HepG2 (cell line): ENCODE measurements around the gene EFNA4. TPM values are rescaled to one million over a fixed set of nuclear protein-coding genes. Genes with fewer than 3 reads are reported as not detected.
A peak's percentile ranks its signal among the peaks of the same experiment; 100 is the strongest.

Experiments
- CEBPB ChIP-seq: IDR thresholded peaks from 2 replicates; pipeline ENCODE4 v1.6.1; 2011; ENCODE audit warnings: low read depth, low read length, improper control_type of control experiment, borderline replicate concordance
- CENPX ChIP-seq: sonication (generic); formaldehyde crosslinking; IDR thresholded peaks from 2 replicates; pipeline ENCODE4 v1.9.0; 2021; ENCODE audit warnings: mild to moderate bottlenecking, missing genetic modification reagents, moderate library complexity
- KAT2B ChIP-seq: fragments of 150-350 bp; IDR thresholded peaks from 2 replicates; pipeline ENCODE4 v1.6.1; 2014; ENCODE audit warnings: low read depth, low read length, borderline replicate concordance
- KLF11 ChIP-seq: IDR thresholded peaks from 2 replicates; pipeline ENCODE4 v1.6.1; 2016; ENCODE audit warnings: missing compliant biosample characterization
- MBD4 ChIP-seq: IDR thresholded peaks from 2 replicates; pipeline ENCODE4 v1.6.1; 2012; ENCODE audit warnings: low read length, inconsistent platforms, borderline replicate concordance
- MIER3 ChIP-seq: IDR thresholded peaks from 2 replicates; pipeline ENCODE4 v1.6.1; 2016; ENCODE audit warnings: missing compliant biosample characterization, borderline replicate concordance
- NFKBIZ ChIP-seq: IDR thresholded peaks from 2 replicates; pipeline ENCODE4 v1.6.1; 2018; ENCODE audit warnings: missing genetic modification reagents, missing compliant biosample characterization
- RAD21 ChIP-seq: fragments of 450-650 bp; formaldehyde crosslinking; IDR thresholded peaks from 2 replicates; pipeline ENCODE4 v1.5.0; 2020; ENCODE audit warnings: mild to moderate bottlenecking
- RBAK ChIP-seq: sonication (generic); formaldehyde crosslinking; IDR thresholded peaks from 2 replicates; pipeline ENCODE4 v1.5.1; 2020; ENCODE audit warnings: mild to moderate bottlenecking, missing genetic modification reagents
- RBM39 ChIP-seq: fragments of 200-400 bp; formaldehyde crosslinking; IDR thresholded peaks from one replicate; pipeline ENCODE4 v1.6.1; 2018; ENCODE audit warnings: antibody characterized with exemption, mild to moderate bottlenecking, low read depth, low read length; ENCODE audit not compliant: poor library complexity, severe bottlenecking
- RFX1 ChIP-seq: fragments of 450-650 bp; IDR thresholded peaks from 2 replicates; pipeline ENCODE4 v1.6.1; 2017
- SMAD3 ChIP-seq: sonication (generic); formaldehyde crosslinking; IDR thresholded peaks from 2 replicates; pipeline ENCODE4 v1.4.0; 2020; ENCODE audit warnings: missing genetic modification reagents
- ZBTB2 ChIP-seq: sonication (generic); formaldehyde crosslinking; IDR thresholded peaks from 2 replicates; pipeline ENCODE4 v1.8.0; 2022; ENCODE audit warnings: low read depth, missing genetic modification reagents
- ZNF142 ChIP-seq: sonication (generic); formaldehyde crosslinking; IDR thresholded peaks from 2 replicates; pipeline ENCODE4 v1.4.0; 2020; ENCODE audit warnings: missing genetic modification reagents
- ZNF274 ChIP-seq: sonication (generic); formaldehyde crosslinking; IDR thresholded peaks from 2 replicates; pipeline ENCODE4 v1.5.1; 2020; ENCODE audit warnings: mild to moderate bottlenecking, missing genetic modification reagents
- ZNF678 ChIP-seq: sonication (generic); formaldehyde crosslinking; IDR thresholded peaks from 2 replicates; pipeline ENCODE4 v1.4.0; 2020; ENCODE audit warnings: mild to moderate bottlenecking, missing genetic modification reagents
- ZNF766 ChIP-seq: sonication (generic); formaldehyde crosslinking; IDR thresholded peaks from 2 replicates; pipeline ENCODE4 v1.5.0; 2020; ENCODE audit warnings: missing genetic modification reagents, borderline replicate concordance
- polyA plus RNA-seq, 8 experiments: library from polyadenylated mRNA; depleted of rRNA in 3 of 8; stranded (reverse) in 7 of 8; unstranded in 1 of 8; fragments of >200 nt; fragmentation: Illumina TruSeq in 4 of 8; extraction: Trizol in 4 of 8; gene quantifications; 2 replicates each; pipeline versions ENCODE4 v1.2.1 to v1.2.3, GENCODE V29; 2011 to 2016; ENCODE audit warnings: low read depth in 4 of 8, missing spikeins in 1 of 8, mixed read lengths in 1 of 8; ENCODE audit not compliant: insufficient read depth in 1 of 8
- total RNA-seq, 5 experiments: library from RNA; depleted of rRNA; stranded (reverse); fragments of >200 nt; fragmentation: Illumina TruSeq; extraction: Trizol; gene quantifications; 2 replicates each; pipeline ENCODE4 v1.2.3, GENCODE V29; 2016; ENCODE audit warnings: low read depth in 1 of 5
- TF ChIP-seq, protein P1 (sequence below): sonication (generic); formaldehyde crosslinking; IDR thresholded peaks from 2 replicates; pipeline ENCODE4 v1.4.0; 2020; ENCODE audit warnings: mild to moderate bottlenecking, missing genetic modification reagents, borderline replicate concordance

Gene EFNA4
- total and polyA plus RNA-seq, 2 of the 13 experiments (the other 11 are each of a cell fraction or from before 2014, with no cell fraction given): 12.0 to 17.2 TPM

DNA sequence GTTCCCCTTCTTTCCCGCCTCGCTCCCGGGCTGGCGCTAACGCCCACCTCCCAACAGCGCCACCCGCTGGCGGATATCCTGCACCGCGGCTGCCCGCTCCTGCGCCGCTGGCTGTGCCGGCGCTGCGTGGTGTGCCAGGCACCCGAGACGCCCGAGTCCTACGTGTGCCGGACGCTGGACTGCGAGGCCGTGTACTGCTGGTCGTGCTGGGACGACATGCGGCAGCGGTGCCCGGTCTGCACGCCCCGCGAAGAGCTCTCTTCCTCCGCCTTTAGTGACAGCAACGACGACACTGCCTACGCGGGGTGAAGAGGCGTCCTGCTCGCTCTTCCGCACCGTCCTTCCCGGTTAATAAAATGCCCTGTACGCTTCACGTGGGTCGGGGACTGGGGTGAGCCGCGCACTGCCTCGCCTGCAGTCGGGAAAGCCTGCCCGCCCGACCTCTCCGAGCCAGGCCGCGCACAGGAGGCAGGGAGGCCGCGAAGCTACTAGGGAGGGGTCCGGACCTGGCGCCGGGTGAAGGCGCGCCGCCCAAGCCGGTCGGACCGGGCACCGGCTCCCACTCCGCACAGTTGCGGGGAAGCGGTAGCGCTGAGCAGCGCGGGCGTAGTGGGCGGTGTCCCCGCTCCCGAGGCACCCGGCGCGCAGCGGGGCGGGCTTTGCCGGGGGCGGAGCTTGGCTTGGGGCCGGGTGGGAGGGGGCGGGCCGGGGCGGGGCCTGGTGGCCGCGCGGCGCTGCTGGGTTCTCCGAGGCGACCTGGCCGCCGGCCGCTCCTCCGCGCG lies 12.8 kb upstream of the EFNA4 start, which contains the start of gene ADAM15 (continued):
- TF ChIP-seq RBAK (CRISPR knock-in tag) (no peak), ZNF274 (CRISPR knock-in tag) (peak; percentile 96), MIER3 (CRISPR knock-in tag) (no peak), CEBPB (no peak), SMAD3 (peak; percentile 64; the same call in 1 of the 2 replicates), KAT2B (no peak), RBM39 (peak; percentile 54), RAD21 (CRISPR knock-in tag) (peak; percentile 69), NFKBIZ (peak; percentile 77; the same call in 1 of the 2 replicates), ZNF766 (CRISPR knock-in tag) (peak; percentile 87; the same call in 1 of the 2 replicates), RFX1 (no peak), CENPX (CRISPR knock-in tag) (no peak), ZBTB2 (CRISPR knock-in tag) (peak; percentile 19), KLF11 (CRISPR knock-in tag) (no peak; the same call in 1 of the 2 replicates), ZNF678 (CRISPR knock-in tag) (no peak), ZNF142 (CRISPR knock-in tag) (peak; percentile 90), MBD4 (no peak)
- TF ChIP-seq, protein P1, sequence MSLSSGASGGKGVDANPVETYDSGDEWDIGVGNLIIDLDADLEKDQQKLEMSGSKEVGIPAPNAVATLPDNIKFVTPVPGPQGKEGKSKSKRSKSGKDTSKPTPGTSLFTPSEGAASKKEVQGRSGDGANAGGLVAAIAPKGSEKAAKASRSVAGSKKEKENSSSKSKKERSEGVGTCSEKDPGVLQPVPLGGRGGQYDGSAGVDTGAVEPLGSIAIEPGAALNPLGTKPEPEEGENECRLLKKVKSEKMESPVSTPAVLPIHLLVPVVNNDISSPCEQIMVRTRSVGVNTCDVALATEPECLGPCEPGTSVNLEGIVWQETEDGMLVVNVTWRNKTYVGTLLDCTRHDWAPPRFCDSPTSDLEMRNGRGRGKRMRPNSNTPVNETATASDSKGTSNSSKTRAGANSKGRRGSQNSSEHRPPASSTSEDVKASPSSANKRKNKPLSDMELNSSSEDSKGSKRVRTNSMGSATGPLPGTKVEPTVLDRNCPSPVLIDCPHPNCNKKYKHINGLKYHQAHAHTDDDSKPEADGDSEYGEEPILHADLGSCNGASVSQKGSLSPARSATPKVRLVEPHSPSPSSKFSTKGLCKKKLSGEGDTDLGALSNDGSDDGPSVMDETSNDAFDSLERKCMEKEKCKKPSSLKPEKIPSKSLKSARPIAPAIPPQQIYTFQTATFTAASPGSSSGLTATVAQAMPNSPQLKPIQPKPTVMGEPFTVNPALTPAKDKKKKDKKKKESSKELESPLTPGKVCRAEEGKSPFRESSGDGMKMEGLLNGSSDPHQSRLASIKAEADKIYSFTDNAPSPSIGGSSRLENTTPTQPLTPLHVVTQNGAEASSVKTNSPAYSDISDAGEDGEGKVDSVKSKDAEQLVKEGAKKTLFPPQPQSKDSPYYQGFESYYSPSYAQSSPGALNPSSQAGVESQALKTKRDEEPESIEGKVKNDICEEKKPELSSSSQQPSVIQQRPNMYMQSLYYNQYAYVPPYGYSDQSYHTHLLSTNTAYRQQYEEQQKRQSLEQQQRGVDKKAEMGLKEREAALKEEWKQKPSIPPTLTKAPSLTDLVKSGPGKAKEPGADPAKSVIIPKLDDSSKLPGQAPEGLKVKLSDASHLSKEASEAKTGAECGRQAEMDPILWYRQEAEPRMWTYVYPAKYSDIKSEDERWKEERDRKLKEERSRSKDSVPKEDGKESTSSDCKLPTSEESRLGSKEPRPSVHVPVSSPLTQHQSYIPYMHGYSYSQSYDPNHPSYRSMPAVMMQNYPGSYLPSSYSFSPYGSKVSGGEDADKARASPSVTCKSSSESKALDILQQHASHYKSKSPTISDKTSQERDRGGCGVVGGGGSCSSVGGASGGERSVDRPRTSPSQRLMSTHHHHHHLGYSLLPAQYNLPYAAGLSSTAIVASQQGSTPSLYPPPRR (CRISPR knock-in tag): peak; percentile 78
